A172 (cell line): ENCODE measurements around the gene PLXDC2. TPM values are rescaled to one million over a fixed set of nuclear protein-coding genes. Genes with fewer than 3 reads are reported as not detected.
A peak's percentile ranks its signal among the peaks of the same experiment; 100 is the strongest.

Experiments used
- DNase-seq: peaks from one replicate; pipeline ENCODE4 v3.0.0-alpha.2; 2015; ENCODE audit warnings: low spot score
- total RNA-seq: library from RNA; depleted of rRNA; stranded (reverse); fragments of >200 nt; shearing (Covaris generic); gene quantifications from 2 replicates; pipeline ENCODE4 v1.2.3, GENCODE V29; 2014

PLXDC2 gene
- total RNA-seq, 1 experiment from 2014 or later: 7.0 TPM

- peak; percentile 55 for DNase-seq
Measured at GRCh38 chr10:19815731-19816410, 361 bp upstream of the PLXDC2 start.

- DNase-seq: peak; percentile 21
Measured at GRCh38 chr10:19817231-19817933, 1.1 kb downstream of the PLXDC2 start.

DNA sequence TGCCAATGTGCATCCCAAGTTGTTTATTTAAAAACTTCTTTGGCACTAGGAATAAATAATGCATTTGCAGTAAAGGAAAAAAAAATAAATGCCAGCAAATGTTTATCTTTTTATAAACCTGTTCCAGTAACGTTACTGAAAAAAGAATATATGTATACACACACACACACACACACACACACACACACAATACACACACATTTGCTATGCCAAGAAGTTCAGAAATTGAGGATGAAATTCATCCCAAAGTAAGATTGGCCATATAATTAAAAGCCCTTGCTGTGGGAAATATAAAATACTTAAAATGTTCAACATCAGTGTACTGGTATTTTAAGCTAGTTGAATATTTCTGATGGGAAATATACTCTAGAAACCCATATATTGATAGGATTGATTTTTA is 2.6 kb downstream of the PLXDC2 start:
- no peak for DNase-seq

DNA sequence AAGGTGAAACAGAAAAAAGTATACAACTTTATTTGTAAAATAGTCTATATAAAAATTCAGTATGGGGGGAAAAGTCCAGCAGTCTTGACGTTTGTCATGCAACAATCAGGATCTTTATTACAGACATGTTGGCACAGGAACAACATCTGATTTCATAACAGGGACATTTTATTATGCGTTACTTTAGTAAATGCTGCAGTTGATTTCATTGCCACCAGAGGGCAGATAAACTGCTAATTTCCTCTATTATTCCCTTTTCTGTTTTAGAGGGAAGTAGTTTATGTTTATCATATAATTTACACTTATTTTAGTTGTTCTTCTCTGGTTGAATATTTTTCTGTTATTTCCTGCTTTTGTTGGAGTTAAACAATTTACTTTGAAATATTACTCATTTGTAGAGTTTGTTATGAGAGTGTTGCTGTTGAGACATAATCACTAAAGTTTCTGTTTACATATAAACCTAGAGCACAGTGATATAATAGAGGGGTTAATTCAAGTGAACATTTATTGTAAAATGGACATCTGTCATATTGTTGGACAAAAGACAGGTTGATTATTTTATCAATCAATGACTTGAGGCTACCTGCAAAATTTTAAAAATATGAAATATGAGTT is 3.3 kb downstream of the PLXDC2 start:
- peak; percentile 64 for DNase-seq

GRCh38 chr10:19824381-19825342 is 8.4 kb downstream of the PLXDC2 start:
- no peak for DNase-seq

GRCh38 chr10:19825700-19826099 is 9.5 kb downstream of the PLXDC2 start:
- DNase-seq: no peak

- DNase-seq: no peak
Measured at GRCh38 chr10:19826712-19827111, 10.5 kb downstream of the PLXDC2 start.

GRCh38 chr10:19828278-19829049 is 12.2 kb downstream of the PLXDC2 start:
- DNase-seq: no peak

DNA sequence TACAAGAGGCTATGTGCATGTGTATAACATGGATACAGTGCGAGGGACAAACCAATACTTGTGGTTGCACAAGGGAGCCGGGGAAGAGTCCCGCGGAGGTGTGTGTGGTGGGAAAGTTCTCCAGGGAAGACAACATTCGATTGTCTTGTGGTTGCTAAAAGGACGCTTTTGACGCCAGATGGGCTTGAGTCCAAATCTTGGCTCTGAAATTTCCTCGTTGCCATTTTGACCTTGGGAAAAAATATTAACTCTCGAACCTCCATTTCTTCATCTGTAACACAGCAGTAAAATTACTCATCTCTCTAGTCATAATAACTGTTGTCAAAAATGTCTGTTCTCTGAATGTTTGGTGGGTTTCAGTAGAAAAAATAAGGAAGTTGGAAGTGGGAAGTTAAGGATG is 16.5 kb downstream of the PLXDC2 start:
- DNase-seq: no peak

GRCh38 chr10:19833170-19833824 is 17.1 kb downstream of the PLXDC2 start:
- no peak for DNase-seq

DNA sequence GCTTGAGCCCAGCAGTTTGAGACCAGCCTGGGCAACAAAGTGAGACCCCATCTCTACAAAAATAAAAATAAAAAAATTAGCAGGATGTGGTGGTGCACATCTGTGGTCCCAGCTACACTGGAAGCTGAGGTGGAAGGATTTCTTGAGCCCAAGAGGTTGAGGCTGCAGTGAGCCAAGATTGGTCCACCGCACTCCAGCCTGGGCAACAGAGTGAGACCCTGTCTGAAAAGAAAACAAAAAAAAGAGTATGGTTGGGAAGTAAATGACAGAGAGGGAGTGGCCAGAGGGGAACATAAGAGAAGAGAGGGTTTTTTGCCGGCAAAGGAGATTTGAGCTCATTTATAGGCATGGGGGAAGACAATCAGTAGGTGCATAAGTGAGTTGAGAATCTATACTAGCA is 19.7 kb downstream of the PLXDC2 start:
- no peak for DNase-seq

- DNase-seq: no peak
Measured at GRCh38 chr10:19839090-19839489, 22.9 kb downstream of the PLXDC2 start.

DNA sequence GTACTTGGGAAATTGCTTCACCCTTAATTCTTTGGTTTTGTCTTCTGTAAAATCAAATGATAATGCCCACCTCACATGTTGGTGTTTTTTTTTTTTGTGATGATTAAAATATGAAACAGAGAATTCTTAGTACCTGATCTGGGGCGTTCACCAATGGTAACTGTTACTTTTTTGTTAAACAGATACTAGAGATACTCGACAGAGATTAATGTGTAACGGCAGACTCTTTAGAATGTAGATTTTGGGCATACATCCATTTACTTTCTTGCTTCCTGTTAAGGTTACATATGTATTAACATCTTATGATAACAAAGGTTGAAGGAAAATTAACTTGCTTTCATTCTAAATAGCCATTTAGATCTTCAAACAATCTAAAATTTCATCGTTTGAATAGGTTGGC is 23.3 kb downstream of the PLXDC2 start:
- DNase-seq: no peak

DNA sequence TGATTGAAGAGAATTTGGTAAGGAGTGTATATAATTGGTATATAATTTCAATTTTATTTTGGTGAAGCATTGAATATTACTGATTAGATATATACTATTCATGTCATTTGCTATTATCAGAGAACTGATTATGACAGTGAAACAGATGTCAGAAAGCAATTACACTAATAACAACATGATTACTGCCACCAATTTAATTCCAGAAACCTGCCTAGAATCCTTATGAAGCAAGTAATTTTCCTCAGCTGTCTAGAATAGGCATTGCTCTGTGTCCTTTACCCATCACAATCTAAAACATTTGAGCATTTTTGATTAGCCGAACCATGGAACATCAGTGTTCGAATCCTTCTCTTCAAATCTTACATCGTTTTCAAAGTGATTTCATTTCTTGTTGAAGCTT is 24.5 kb downstream of the PLXDC2 start:
- no peak for DNase-seq

DNA sequence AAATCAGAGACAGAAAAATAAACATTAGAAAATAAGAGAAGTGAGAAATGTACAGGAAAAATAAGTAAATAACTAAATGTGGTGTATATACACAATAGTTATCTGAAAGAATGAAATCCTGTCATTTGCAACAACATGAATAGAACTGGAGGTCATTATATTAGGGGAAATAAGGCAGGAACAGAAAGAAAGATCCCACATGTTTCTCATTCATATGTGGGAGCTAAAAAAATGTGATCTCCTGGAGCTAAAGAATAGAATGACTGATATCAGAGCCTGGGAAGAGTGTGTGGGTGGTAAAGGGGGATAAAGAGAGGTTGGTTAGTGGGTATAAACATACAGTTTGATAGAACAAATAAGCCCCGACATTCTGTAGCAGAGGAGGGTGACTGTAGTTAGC is 27.3 kb downstream of the PLXDC2 start:
- DNase-seq: no peak

DNA sequence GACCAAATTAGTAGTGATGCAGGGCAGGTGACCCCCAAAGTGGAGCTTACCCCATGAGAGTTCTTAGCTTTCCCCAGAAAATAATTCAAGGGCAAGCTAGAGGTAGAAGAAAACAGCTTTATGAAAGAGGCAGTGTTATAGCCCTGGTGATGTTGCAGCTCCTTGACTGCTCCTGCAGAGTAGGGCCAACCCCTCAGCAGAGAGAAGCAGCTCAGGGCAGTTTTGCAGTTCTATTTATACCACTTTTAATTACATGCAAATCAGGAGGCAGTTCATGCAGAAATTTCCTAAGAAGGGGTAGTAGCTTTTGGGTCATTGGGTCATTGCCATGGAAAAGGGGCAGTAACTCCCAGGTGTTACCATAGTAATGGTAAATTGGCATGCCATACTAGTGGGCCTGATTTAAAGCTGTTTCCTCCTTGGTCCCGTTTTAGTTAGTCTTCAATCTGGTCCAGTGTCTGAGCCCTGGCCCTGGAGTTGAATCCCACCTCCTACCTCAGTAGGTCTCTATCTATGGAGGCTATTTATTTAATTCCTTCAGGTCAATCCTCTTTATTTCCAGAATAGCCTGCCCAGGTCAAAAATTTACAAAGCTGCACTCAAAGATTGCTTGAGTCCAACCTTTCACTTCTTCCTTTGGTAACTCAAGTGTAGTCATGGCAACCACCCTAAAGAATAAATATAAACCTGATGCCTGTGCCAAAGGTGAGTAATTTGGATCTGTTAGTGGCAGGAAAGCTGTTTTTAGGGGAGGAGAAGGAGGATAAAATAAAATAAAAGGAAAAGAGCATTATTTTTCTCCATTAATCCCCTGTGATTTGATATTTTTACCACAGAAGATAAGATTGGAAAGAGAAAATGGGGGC is 29.5 kb downstream of the PLXDC2 start:
- no peak for DNase-seq

GRCh38 chr10:19847321-19847720 is 31.1 kb downstream of the PLXDC2 start:
- DNase-seq: peak; percentile 42

DNA sequence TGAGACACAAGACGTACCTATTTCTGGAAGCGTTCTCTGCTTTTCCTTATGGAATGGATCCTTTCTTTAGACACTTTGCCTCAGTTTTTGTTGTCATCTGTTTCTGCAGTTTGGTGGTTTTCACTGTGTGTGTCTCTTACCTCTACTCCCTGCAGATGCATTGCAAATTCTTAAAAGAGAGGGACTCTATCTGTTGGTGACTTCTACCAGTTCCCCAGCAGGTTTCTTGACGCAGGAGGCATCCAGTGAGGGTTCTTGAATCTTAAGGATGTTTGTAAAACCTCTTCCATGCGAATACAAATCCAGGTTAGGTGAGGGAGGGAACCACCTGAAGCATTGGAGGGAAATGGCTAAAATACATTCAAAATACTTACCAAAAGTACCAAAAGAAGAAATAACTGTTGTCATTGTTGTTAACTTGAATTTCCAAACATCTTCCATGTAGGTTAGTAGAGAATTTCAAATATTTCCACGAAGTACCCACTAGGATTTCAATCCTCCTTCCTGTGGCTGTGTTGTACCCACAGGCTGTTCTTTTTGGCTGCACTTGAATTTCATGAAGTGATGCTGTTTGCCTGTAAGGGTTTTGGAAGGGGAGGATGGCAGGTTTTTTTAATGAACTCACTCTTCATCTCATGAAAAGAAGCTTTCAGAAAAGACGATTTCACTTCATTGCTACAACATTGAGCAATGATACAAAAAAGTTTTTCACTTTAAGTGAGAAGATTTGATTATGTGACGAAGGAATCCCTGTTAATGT is 32.2 kb downstream of the PLXDC2 start:
- no peak for DNase-seq

DNA sequence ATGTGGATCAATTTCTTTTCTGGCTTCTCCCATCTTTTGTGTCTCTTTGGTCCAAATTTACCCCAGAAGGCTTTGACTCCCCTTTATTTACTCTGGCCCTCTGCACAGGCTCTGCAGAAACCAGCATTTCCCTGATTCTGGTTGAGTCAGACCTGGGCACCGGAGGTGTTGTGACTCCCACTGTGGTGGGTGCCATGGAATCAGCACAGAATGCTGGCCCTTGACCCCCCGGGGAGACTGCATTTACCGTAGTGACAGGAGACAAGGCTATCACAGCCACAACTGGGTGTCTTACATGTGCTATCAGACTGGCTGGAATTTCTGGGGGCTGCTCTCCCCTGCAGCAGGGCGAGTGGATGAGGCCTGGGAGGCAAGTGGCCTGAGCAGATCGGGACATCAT is 37.6 kb downstream of the PLXDC2 start:
- no peak for DNase-seq
